H1 (cell line): ENCODE results near the gene MED1. TPM values are rescaled to one million over a fixed set of nuclear protein-coding genes. Genes with fewer than 3 reads are reported as not detected.

Experiments used
- ASH2L ChIP-seq: fragments of 200-600, 300-600 bp; sonication (generic); IDR thresholded peaks from one replicate; pipeline ENCODE4 v1.7.1; 2017; ENCODE audit warnings: low read length
- ATF2 ChIP-seq: IDR thresholded peaks from 2 replicates; pipeline ENCODE4 v1.6.1; 2012; ENCODE audit warnings: low read length, inconsistent platforms
- CBX8 ChIP-seq: fragments of 300-800, 300-1000 bp; sonication (generic); IDR thresholded peaks from 2 replicates; pipeline ENCODE4 v1.7.1; 2016; ENCODE audit warnings: low read depth, low read length, borderline replicate concordance
- CEBPB ChIP-seq: IDR thresholded peaks from 2 replicates; pipeline ENCODE4 v1.6.1; 2012; ENCODE audit warnings: low read depth, low read length
- CHD2 ChIP-seq: IDR thresholded peaks from 2 replicates; pipeline ENCODE4 v1.6.1; 2012; ENCODE audit warnings: low read length, improper control_type of control experiment
- CTCF ChIP-seq, 3 experiments: IDR thresholded peaks; 1 replicate in 2 of 3; 2 replicates in 1 of 3; pipeline versions ENCODE4 v1.5.1 to v1.6.1; 2011; ENCODE audit warnings: low read length in 3 of 3, mild to moderate bottlenecking in 3 of 3, inconsistent platforms in 2 of 3, low read depth in 1 of 3, moderate library complexity in 1 of 3; ENCODE audit not compliant: insufficient read depth in 1 of 3; ENCODE audit errors: control extremely low read depth in 1 of 3
- GABPA ChIP-seq: IDR thresholded peaks from 2 replicates; pipeline ENCODE4 v1.6.1; 2011; ENCODE audit warnings: mild to moderate bottlenecking, low read length, moderate library complexity, borderline replicate concordance; ENCODE audit not compliant: insufficient read depth
- KDM4A ChIP-seq: IDR thresholded peaks from one replicate; pipeline ENCODE4 v1.7.1; 2012; ENCODE audit warnings: low read depth, mild to moderate bottlenecking, moderate library complexity, low read length, inconsistent platforms; ENCODE audit not compliant: severe bottlenecking
- MAFK ChIP-seq: IDR thresholded peaks from 2 replicates; pipeline ENCODE4 v1.6.1; 2012; ENCODE audit warnings: low read depth, mild to moderate bottlenecking, improper control_type of control experiment, low read length
- PHF8 ChIP-seq: fragments of 200-600 bp; sonication (generic); conservative IDR thresholded peaks from 2 replicates; pipeline ENCODE4 v1.7.1; 2012; ENCODE audit warnings: low read depth, mild to moderate bottlenecking, inconsistent platforms, low read length, moderate library complexity
- RBBP5 ChIP-seq: IDR thresholded peaks from 2 replicates; pipeline ENCODE4 v1.7.1; 2012; ENCODE audit warnings: low read depth, mild to moderate bottlenecking, inconsistent platforms, low read length, moderate library complexity, borderline replicate concordance
- SIN3A ChIP-seq, 2 experiments: IDR thresholded peaks in 1 of 2; conservative IDR thresholded peaks in 1 of 2; 2 replicates each; pipeline ENCODE4 v1.6.1; 2011 to 2012; ENCODE audit warnings: low read length in 2 of 2, improper control_type of control experiment in 1 of 2, low read depth in 1 of 2, mild to moderate bottlenecking in 1 of 2
- TAF1 ChIP-seq: IDR thresholded peaks from 2 replicates; pipeline ENCODE4 v1.6.1; 2011; ENCODE audit warnings: mild to moderate bottlenecking, low read depth, low read length
- TBP ChIP-seq: IDR thresholded peaks from 2 replicates; pipeline ENCODE4 v1.6.1; 2011; ENCODE audit warnings: low read depth, low read length, improper control_type of control experiment
- USF2 ChIP-seq: IDR thresholded peaks from 2 replicates; pipeline ENCODE4 v1.6.1; 2011; ENCODE audit warnings: low read length, improper control_type of control experiment
- polyA plus RNA-seq, 7 experiments: library from polyadenylated mRNA; depleted of rRNA in 3 of 7; stranded (reverse) in 5 of 7; unstranded in 2 of 7; fragments of >200 nt in 5 of 7; fragments of 200-250 nt in 2 of 7; gene quantifications; 1 replicate in 5 of 7; 2 replicates in 1 of 7; 4 replicates in 1 of 7; pipeline versions ENCODE4 v1.2.1 to v1.2.3, GENCODE V29; 2011 to 2013; ENCODE audit warnings: missing spikeins in 2 of 7, mixed read lengths in 2 of 7
- total RNA-seq: library from RNA; stranded (reverse); fragmentation: NEBNext Ultra II Directional; extraction: Animal tissue kit (Norgen Biotek cat#: 25700); gene quantifications from 2 replicates; pipeline ENCODE4 v1.2.1, GENCODE V29; 2021

Gene MED1
- total and polyA plus RNA-seq, 2 of the 8 experiments (the other 6 are each of a cell fraction or from before 2014, with no cell fraction given), result 24.7 to 56.5 TPM

GRCh38 chr17:39461113-39461925 is 10.3 kb upstream of the MED1 start, which contains the start of gene CDK12 (continued):
- TF ChIP-seq RBBP5, result no peak
- no peak for TF ChIP-seq CEBPB
- TF ChIP-seq SIN3A (conservative IDR thresholded peaks at IDR 0.05 in 1 of 2, IDR thresholded peaks at IDR 0.05 in 1 of 2; ENCODE audit: low read depth in 1 of 2, low read length in 2 of 2), result peak in 1 of 2 experiments; percentile 76; a peak in 2 of 4 replicates
- peak; percentile 99 for TF ChIP-seq TAF1
- no peak for TF ChIP-seq GABPA
- TF ChIP-seq TBP, result peak; percentile 95
- peak; percentile 96 for TF ChIP-seq PHF8
- TF ChIP-seq ATF2, result peak; percentile 100
- TF ChIP-seq KDM4A, result peak; percentile 100
- no peak for TF ChIP-seq CTCF (IDR thresholded peaks at IDR 0.05; ENCODE audit: control extremely low read depth in 1 of 3, insufficient read depth in 1 of 3, low read depth in 1 of 3, low read length in 3 of 3)
- peak; percentile 81 for TF ChIP-seq ASH2L
- no peak for TF ChIP-seq USF2
- TF ChIP-seq MAFK, result no peak
- TF ChIP-seq CHD2, result peak; percentile 100
- no peak for TF ChIP-seq CBX8
